ENCODE measurements around the gene TAS1R2. TPM values are rescaled to one million over a fixed set of nuclear protein-coding genes. Genes with fewer than 3 reads are reported as not detected.

TAS1R2 gene
- total RNA-seq = not detected
- polyA plus RNA-seq = not detected

DNA sequence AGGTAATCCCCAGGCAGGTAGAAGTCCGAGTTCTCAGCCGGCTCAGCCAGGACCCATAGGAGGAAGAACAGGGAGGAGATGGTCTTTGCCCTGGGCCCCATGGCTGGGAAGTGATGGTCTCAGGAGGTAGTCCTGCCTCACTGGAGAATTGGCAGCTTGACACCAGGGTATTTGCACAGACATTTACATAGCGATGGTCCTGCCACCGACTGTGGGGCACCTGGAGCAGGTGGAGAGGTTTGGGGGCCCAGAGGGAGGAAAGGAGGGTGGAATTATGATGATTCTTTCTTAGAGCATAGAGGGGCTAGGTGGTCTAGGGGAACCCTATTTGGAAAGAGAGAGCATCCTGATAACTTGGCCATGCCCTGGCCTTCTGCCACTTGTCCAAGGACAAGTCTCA lies at the start of gene TAS1R2:
Gene TAS1R2 (minus strand): TSS at position 101 of the 400 bp plus-strand sequence. CDS start 0 bp downstream, at position 101.
- H3K27ac ChIP-seq (ENCODE audit: low read depth) = no peak within 1 kb of the TSS
- WGBS = 70% methylated on average over 4 of the region's 4 CpGs
- H3K4me3 ChIP-seq (ENCODE audit: low read depth, low read length) = no peak within 1 kb of the TSS
- no peak for DNase-seq (ENCODE audit: extremely low spot score)
- H3K4me1 ChIP-seq (ENCODE audit: insufficient read depth) = no peaks in the 10 kb centered on the region
- H3K36me3 ChIP-seq (ENCODE audit: insufficient read depth) = no peaks in the 10 kb centered on the region

DNA sequence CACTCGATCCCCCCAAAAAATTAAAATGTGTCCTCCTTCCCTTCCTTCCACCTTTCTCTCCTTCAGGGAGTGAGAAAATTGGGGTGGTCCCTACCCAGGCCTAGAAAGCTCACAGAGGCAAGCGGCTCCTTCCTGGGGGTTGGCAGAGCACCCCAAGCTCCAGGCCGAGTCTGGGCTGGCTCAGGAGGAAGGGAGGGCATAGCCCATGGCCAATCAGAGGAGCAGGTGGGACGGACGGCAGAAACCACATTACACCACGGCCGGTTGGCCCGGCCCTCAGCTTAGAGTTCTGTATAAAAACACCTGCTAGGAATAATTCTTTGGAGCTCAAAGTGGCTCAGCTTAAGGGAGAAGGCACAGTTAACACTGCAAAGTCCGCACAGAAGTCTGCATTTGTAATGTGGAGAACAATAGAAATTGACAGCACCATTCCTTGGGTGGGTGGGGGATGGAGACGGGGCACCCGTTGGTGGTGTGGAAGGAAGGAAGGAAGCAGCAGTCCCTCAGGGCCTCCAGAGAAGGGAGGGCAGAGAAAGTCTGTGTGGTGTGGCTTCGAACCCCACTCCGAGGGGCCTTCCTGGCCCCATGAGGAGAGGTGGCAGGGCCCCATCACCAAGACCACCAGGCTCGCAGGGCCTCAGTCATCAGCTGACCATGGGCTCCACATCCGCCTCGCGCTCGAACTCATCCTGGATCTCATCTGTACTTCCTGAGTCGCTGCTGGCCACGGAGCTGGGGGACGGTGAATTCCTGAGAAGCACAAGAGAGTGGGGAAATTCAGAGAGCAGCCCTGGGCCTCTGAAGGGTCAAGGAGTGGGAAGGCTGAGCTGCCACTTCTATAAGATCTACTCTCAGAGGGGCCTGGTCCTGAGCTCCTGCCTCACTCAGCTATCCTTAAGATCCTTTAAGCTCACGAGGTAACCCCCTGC lies 48.7 kb upstream of the TAS1R2 start:
- Histone ChIP-seq H3K4me1 (ENCODE audit: insufficient read depth) (no peaks in the 10 kb centered on the region), H3K36me3 (ENCODE audit: insufficient read depth) (peaks cover 2% of the 10 kb centered on the region), H3K4me3 (ENCODE audit: low read depth, low read length) (no peak overlapping the region), H3K27ac (ENCODE audit: low read depth) (no peak overlapping the region)
- 63% methylated on average over 22 of the region's 22 CpGs for WGBS
- DNase-seq (ENCODE audit: extremely low spot score) = no peak

DNA sequence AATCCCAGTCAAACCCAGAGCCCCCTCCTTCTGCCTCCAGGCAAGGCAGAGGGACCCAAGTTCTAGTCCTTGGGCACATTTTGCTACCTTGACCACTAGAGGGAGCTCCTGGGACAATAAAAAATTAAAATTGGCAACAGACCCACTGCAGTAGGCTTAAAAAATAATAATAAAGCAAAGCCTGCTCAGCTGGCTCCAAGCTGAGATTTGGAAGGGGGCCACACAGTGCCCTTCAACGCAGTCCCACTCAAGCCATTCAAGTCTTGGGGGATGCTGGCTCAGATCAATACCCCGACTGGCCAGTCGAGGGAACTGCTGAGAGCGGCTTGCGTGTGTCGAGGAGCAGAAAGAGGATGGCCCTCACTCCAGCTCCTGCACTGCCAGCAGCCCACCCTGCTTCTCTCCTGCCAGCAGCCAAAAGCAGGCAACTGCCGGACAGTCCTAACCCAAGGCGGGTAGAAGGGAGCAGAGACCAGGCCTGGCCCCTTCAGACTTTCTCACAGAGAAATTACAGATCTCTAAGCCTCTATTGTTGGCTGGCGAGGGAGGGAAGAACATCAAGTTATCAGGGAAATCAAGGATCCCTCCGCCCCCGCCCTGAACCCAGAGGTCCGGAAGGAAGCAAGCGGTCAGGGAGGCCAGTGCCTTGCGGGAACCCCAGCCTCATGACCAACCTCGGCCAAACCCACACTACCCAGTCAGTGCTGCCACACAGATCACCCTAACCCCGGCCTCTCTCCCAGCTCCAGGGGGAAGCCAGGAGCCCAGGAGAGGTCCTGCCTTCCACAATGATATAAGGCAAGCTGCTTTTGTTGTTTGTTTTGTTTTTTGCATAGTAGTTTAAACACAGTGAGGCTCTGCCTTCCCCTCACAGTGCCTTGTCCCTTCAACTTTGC lies 47.8 kb upstream of the TAS1R2 start:
- WGBS = 37% methylated on average over 16 of the region's 16 CpGs
- peaks cover 2% of the 10 kb centered on the region for H3K36me3 ChIP-seq (ENCODE audit: insufficient read depth)
- no peaks in the 10 kb centered on the region for H3K4me1 ChIP-seq (ENCODE audit: insufficient read depth)
- H3K27ac ChIP-seq (ENCODE audit: low read depth) = peak overlapping the region; percentile 13
- DNase-seq (ENCODE audit: extremely low spot score) = no peak
- no peak overlapping the region for H3K4me3 ChIP-seq (ENCODE audit: low read depth, low read length)

DNA sequence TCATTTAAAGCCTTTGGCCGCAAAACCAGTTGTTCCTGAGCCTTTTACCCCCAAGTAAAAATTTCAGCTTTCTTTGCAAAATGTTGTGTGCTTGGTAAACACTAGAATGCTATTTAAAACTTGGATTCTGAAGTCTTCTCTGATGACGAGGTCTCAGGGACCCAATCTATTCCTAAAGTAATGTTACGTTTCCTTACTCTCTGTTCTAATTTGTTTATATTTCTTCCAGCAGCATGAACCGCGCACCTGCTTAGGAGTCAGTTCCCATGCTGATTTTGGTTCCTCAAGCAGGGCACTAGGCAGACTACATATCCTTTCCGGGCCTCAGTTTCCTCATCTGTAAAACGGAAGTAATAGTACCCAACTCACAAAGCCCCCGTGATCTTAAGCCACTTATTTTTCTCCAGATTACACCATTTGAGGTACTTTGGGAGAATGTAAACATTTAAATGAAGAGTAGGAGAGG lies 43.9 kb upstream of the TAS1R2 start:
- peak; percentile 60 for DNase-seq (ENCODE audit: extremely low spot score)
- Histone ChIP-seq H3K27ac (ENCODE audit: low read depth) (no peak overlapping the region), H3K4me1 (ENCODE audit: insufficient read depth) (no peaks in the 10 kb centered on the region), H3K36me3 (ENCODE audit: insufficient read depth) (peaks cover 2% of the 10 kb centered on the region), H3K4me3 (ENCODE audit: low read depth, low read length) (peak overlapping the region; percentile 39)
- 34% methylated on average over 8 of the region's 8 CpGs for WGBS

DNA sequence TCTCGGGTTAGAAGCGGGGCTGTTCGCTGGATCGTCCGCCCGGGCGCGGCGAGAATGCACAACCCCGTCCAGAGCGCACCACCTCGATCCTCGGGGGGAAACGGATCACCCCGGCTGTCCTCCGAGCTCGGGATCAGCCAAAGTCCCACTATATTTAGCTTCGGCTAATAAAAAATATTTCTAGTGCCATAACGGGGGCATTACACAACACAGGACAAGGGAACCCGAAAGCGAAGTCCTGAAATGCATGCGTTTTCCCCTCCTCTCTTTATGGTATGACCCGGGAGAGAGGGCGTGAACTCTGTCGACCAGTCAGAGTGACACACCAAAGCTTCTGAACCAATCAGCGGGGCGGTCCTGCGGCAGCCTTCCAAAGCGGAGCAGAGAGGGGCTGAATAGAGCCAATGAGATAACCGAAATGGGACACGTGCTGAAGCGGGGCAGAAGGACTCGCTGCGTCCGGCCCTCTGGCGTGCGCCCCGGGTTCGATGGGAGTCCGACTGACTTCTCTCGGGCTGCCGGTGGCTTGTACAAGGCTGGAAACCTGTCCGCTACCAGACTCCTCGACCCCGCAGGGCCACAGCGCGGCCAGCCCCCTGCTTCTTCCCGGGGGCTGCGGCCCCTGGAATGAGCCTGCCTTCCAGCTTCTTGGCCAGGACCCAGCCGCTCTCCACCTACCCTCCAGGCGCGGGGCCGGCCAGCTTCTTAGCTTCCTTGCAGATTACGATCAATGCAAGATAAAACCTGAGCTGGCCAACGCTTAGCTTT lies 43.2 kb upstream of the TAS1R2 start, which contains the start of gene ALDH4A1:
Gene ALDH4A1 (minus strand): TSS at position 33 of the 768 bp plus-strand sequence. CDS start 32 bp downstream, at position 1.
- WGBS = under 1% methylated on average over 55 of the region's 55 CpGs
- peak within 1 kb of the TSS; percentile 66 for H3K4me3 ChIP-seq (ENCODE audit: low read depth, low read length)
- DNase-seq (ENCODE audit: extremely low spot score) = peak; percentile 97
- H3K36me3 ChIP-seq (ENCODE audit: insufficient read depth) = peaks cover 2% of the 10 kb centered on the region
- H3K27ac ChIP-seq (ENCODE audit: low read depth) = peak within 1 kb of the TSS; percentile 66
- H3K4me1 ChIP-seq (ENCODE audit: insufficient read depth) = no peaks in the 10 kb centered on the region

DNA sequence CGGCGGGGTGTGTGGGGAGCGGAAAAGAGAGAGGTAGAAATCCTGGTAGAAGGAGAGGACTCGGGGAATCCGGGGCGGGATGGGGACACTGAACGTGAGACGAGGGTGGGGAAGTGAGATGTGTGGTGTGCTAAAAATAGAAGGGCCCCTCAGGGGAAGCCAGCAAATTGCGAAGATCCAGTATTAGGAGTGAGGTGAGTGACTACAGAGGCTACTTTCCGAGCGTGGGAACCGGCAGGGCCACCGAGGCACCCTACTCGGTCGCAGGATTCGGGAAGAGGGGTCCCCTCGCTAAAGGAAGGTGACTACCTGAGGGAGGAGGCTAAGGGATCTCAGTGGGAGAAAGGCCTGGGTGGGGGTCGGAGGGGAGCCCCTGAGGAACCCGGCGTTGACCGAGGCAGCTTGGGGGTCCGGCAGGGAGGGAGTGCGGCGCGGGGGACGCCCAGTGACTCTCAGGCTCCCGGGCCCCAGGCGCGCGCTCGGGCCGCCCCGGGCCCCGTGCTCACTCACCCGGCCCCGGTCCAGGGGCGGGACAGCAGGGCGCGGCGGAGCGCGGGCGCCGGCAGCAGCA lies 42.6 kb upstream of the TAS1R2 start:
- WGBS = 1% methylated on average over 44 of the region's 44 CpGs
- Histone ChIP-seq H3K4me1 (ENCODE audit: insufficient read depth) (no peaks in the 10 kb centered on the region), H3K36me3 (ENCODE audit: insufficient read depth) (no peaks in the 10 kb centered on the region), H3K27ac (ENCODE audit: low read depth) (peak overlapping the region; percentile 66), H3K4me3 (ENCODE audit: low read depth, low read length) (peak overlapping the region; percentile 66)
- no peak for DNase-seq (ENCODE audit: extremely low spot score)

DNA sequence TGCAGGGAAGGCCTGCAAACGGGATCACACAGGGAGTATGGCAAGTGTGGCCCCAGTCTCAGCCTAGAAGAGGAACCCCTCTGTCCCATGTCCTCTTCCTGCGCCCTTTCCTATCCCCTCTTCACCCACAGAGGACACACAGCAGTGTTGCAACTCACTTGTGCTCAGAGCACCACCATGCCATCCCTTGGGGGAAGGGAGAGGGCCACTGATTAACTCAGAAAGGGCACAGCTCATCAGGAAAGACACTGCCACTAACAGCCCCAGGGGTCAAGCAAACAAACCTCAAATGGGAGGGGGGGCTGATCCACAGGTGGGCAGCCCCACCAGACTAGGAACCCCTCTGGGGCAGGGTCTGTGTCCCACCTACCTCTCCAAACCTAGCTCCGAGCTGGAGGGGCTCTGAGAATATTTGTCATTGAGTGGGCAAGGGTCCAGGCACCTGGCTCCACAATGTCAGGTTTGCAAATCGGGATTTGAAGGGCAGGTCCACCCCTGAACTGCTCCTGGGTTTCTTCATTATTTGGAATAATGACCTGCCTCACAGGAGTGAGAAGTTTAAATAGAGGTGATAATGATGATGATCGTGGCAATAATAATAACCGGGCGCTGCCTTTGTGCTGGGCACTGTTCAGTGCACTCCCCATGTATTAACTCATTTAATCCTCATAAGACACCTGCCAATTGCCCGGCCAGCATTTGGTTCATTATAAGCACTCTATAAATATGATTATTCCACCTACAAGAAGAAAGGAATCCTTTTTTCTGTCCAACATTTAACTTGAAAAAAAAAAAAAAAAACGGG lies 41.9 kb upstream of the TAS1R2 start:
- no peaks in the 10 kb centered on the region for H3K36me3 ChIP-seq (ENCODE audit: insufficient read depth)
- peak overlapping the region; percentile 66 for H3K4me3 ChIP-seq (ENCODE audit: low read depth, low read length)
- WGBS = 49% methylated on average over 9 of the region's 9 CpGs
- no peak for DNase-seq (ENCODE audit: extremely low spot score)
- H3K4me1 ChIP-seq (ENCODE audit: insufficient read depth) = no peaks in the 10 kb centered on the region
- no peak overlapping the region for H3K27ac ChIP-seq (ENCODE audit: low read depth)

DNA sequence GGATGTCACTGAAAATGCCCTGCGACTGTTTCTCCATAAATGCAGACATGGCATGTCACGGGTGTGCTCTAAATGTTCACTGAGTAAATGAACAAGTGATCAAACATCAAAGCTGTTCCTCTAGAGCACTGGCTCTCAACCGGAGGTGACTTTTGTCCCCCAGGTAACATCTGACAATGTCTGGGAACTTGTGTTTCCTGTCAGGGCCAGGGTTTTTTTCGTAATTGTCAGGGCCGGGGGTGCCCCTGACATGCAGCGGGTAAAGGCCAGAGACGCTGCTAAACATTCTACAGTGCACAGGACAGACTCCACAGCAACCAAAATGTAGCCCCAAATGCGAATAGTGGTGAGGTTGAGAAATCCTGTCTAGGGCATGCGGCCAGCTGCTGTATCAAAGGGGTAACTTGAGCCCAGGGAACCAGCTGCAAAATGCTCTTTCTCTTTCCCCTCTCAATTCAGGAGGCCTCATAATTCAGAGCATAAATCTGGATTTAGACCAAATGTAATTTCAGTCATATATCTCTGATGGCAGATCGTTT lies 40.9 kb upstream of the TAS1R2 start:
- 81% methylated on average over 10 of the region's 10 CpGs for WGBS
- Histone ChIP-seq H3K27ac (ENCODE audit: low read depth) (no peak overlapping the region), H3K4me1 (ENCODE audit: insufficient read depth) (no peaks in the 10 kb centered on the region), H3K36me3 (ENCODE audit: insufficient read depth) (no peaks in the 10 kb centered on the region), H3K4me3 (ENCODE audit: low read depth, low read length) (no peak overlapping the region)
- DNase-seq (ENCODE audit: extremely low spot score) = no peak

DNA sequence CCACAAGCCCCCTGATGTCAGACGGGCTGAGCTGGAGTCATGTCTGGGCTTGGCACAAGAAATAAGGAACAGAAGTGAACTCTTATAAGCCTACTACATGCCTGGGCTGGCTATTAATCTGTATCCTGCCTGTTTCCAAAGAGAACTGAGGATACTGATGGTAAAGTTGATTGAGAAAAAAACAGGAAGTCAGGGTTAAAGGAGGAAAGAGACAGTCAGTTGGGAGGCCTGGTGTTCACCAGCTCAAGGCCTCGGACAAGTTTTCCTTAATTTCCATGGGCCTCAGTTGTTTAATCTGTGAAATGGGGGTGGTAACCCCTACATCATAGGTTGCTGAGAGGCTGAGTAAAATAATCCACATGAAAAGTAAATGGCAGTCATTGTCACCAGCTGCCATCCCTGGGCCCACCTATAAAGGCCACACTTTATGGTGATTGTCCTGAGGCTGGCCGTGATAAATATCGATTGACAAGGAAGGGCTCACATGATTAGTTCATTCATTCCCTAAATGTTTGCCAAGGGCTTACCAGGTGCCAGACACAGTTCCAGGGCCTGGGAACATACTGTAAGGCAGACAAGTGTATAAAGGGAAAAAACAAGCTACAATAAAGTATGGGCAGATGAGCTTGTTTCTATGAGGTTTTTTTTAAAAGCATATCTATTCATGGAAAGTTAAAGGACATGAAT lies 40.0 kb upstream of the TAS1R2 start:
- 77% methylated on average over 4 of the region's 4 CpGs for WGBS
- H3K4me3 ChIP-seq (ENCODE audit: low read depth, low read length) = no peak overlapping the region
- no peaks in the 10 kb centered on the region for H3K4me1 ChIP-seq (ENCODE audit: insufficient read depth)
- no peak overlapping the region for H3K27ac ChIP-seq (ENCODE audit: low read depth)
- no peaks in the 10 kb centered on the region for H3K36me3 ChIP-seq (ENCODE audit: insufficient read depth)
- DNase-seq (ENCODE audit: extremely low spot score) = no peak

DNA sequence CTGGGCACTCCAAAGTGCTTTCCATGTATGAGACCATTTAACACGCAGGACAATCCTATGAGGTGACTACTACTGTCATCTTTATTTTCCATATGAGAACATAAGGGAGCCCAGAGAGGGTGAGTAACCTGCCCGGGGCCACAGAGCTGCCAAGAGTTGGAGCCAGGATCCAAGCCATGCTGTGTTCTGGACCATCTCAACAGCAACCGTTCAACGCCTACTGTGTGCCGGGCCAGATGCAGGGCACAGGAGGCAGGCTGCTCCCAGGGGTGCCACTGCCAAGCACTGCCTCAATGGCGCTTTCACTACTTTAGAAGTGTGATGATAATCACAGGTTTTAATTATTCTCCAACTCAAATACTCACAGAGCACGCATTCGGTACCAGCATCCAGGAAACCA lies 39.1 kb upstream of the TAS1R2 start:
- Histone ChIP-seq H3K4me1 (ENCODE audit: insufficient read depth) (no peaks in the 10 kb centered on the region), H3K36me3 (ENCODE audit: insufficient read depth) (no peaks in the 10 kb centered on the region), H3K27ac (ENCODE audit: low read depth) (no peak overlapping the region), H3K4me3 (ENCODE audit: low read depth, low read length) (no peak overlapping the region)
- 92% methylated on average over 8 of the region's 8 CpGs for WGBS
- DNase-seq (ENCODE audit: extremely low spot score) = no peak

DNA sequence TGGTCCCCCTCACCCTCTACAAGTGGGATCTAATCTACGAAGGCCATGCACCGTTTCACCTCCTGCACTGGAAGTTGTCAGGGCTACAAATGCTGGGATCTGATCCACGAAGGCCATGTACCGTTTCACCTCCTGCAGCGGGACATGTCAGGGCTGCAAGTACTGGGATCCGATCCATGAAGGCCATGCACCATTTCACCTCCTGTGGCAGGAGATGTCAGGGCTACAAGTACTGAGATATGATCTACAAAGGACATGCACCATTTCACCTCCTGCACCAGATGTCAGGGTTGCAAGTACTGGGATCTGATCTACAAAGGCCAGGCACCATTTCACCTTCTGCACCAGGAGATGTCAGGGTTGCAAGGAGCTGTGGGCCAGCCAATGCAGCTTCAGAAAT lies 35.9 kb upstream of the TAS1R2 start:
- H3K4me3 ChIP-seq (ENCODE audit: low read depth, low read length) = no peak overlapping the region
- no peaks in the 10 kb centered on the region for H3K4me1 ChIP-seq (ENCODE audit: insufficient read depth)
- no peak for DNase-seq (ENCODE audit: extremely low spot score)
- H3K27ac ChIP-seq (ENCODE audit: low read depth) = no peak overlapping the region
- 93% methylated on average over 6 of the region's 6 CpGs for WGBS
- no peaks in the 10 kb centered on the region for H3K36me3 ChIP-seq (ENCODE audit: insufficient read depth)

Measured in urinary bladder (tissue), 4 donors.